Cardiac muscle cell (in vitro differentiated cells and primary cell): ENCODE data around the gene KCNS1. TPM values are rescaled to one million over a fixed set of nuclear protein-coding genes. Genes with fewer than 3 reads are reported as not detected.
"Not testable (repeated sequence)": the region's sequence is repeated elsewhere in the genome, so short reads cannot be mapped to it uniquely, and the experiment has no call there.

Experiments
- DNase-seq, 2 donors: peaks; one replicate each; pipeline versions ENCODE4 v3.0.0 to v3.0.0-alpha.2; 2010 to 2017; ENCODE audit warnings: low read depth in 1 of 2, low spot score in 1 of 2
- H3K27ac ChIP-seq: fragments of 200-600 bp; sonication (generic); 2 replicates; pipeline ENCODE4 v1.5.1; 2016
- H3K27me3 ChIP-seq: fragments of 200-600 bp; sonication (generic); 2 replicates; pipeline ENCODE4 v1.6.0; 2016; ENCODE audit warnings: control low read depth
- H3K36me3 ChIP-seq: fragments of 200-600 bp; sonication (generic); 2 replicates; pipeline ENCODE4 v1.5.1; 2016; ENCODE audit warnings: control low read depth
- H3K4me1 ChIP-seq: fragments of 200-600 bp; sonication (generic); 2 replicates; pipeline ENCODE4 v1.8.1; 2017; ENCODE audit warnings: low read depth, mild to moderate bottlenecking, mixed run types
- H3K4me3 ChIP-seq: fragments of 200-600 bp; sonication (generic); 2 replicates; pipeline ENCODE4 v1.5.1; 2016; ENCODE audit warnings: mild to moderate bottlenecking
- H3K9me3 ChIP-seq: fragments of 200-600 bp; sonication (generic); 2 replicates; pipeline ENCODE4 v1.5.1; 2017; ENCODE audit warnings: low read depth, mild to moderate bottlenecking, control low read depth
- CTCF ChIP-seq: IDR thresholded peaks from 2 replicates; pipeline ENCODE4 v1.5.1; 2012; ENCODE audit warnings: low read depth, mild to moderate bottlenecking, low read length
- polyA plus RNA-seq: library from polyadenylated mRNA; unstranded; fragments of >200 nt; fragmentation: Nextera tagmentation; extraction: Ambion mirVana; gene quantifications from 2 replicates; pipeline ENCODE4 v1.2.1, GENCODE V29; 2016
- total RNA-seq: library from RNA; depleted of rRNA; stranded (reverse); fragments of >200 nt; gene quantifications from 2 replicates; pipeline ENCODE4 v1.2.3, GENCODE V29; 2016

The KCNS1 gene
- not detected in 2 replicates for total RNA-seq
- 0.19 TPM in 1 of 2 replicates, not detected in the other for polyA plus RNA-seq

GRCh38 chr20:45100563-45101245 lies at the start of gene KCNS1:
TSS of gene KCNS1 (minus strand) at chr20:45101127. CDS start at chr20:45099236, 1,891 bp downstream.
- Histone ChIP-seq H3K4me3 (no peak within 1 kb of the TSS), H3K9me3 (no peaks in the 10 kb centered on the region), H3K36me3 (no peaks in the 10 kb centered on the region), H3K27ac (no peak within 1 kb of the TSS), H3K27me3 (peaks cover 56% of the 10 kb centered on the region), H3K4me1 (no peaks in the 10 kb centered on the region)
- TF ChIP-seq CTCF, result peak; percentile 6
- DNase-seq, result peak; percentile 33 to 49

GRCh38 chr20:45149062-45149461 lies 48.1 kb upstream of the KCNS1 start:
- H3K27me3 ChIP-seq, result peaks cover 16% of the 10 kb centered on the region
- no peaks in the 10 kb centered on the region for H3K9me3 ChIP-seq
- no peak for DNase-seq
- H3K36me3 ChIP-seq, result no peaks in the 10 kb centered on the region
- no peak overlapping the region for H3K4me3 ChIP-seq
- no peaks in the 10 kb centered on the region for H3K4me1 ChIP-seq
- no peak overlapping the region for H3K27ac ChIP-seq
- no peak for TF ChIP-seq CTCF

GRCh38 chr20:45140836-45141235 lies 39.9 kb upstream of the KCNS1 start:
- Histone ChIP-seq H3K27me3 (peaks cover 3% of the 10 kb centered on the region), H3K4me1 (no peaks in the 10 kb centered on the region), H3K27ac (no peak overlapping the region), H3K4me3 (no peak overlapping the region), H3K9me3 (no peaks in the 10 kb centered on the region), H3K36me3 (no peaks in the 10 kb centered on the region)
- TF ChIP-seq CTCF, result no peak
- no peak for DNase-seq

GRCh38 chr20:45139733-45140375 lies 38.9 kb upstream of the KCNS1 start:
- DNase-seq, H3K27me3 ChIP-seq, H3K9me3 ChIP-seq, H3K36me3 ChIP-seq, H3K27ac ChIP-seq, H3K4me3 ChIP-seq, H3K4me1 ChIP-seq: not testable (repeated sequence)

- Histone ChIP-seq H3K4me1 (no peaks in the 10 kb centered on the region), H3K27me3 (peaks cover 7% of the 10 kb centered on the region), H3K27ac (no peak overlapping the region), H3K4me3 (no peak overlapping the region), H3K36me3 (no peaks in the 10 kb centered on the region), H3K9me3 (no peaks in the 10 kb centered on the region)
- peak; percentile 38 to 42 for DNase-seq
- peak; percentile 84 for TF ChIP-seq CTCF
These were observed 37.8 kb upstream of the KCNS1 start for GRCh38 chr20:45138561-45139300.

- H3K27ac ChIP-seq, result no peak overlapping the region
- no peaks in the 10 kb centered on the region for H3K36me3 ChIP-seq
- H3K27me3 ChIP-seq, result peaks cover 18% of the 10 kb centered on the region
- no peak for TF ChIP-seq CTCF
- no peak overlapping the region for H3K4me3 ChIP-seq
- H3K9me3 ChIP-seq, result no peaks in the 10 kb centered on the region
- no peak for DNase-seq
- no peaks in the 10 kb centered on the region for H3K4me1 ChIP-seq
These were observed 36.0 kb upstream of the KCNS1 start for GRCh38 chr20:45136911-45137310.
